Naive thymus-derived CD8-positive, alpha-beta T cell (primary cell): ENCODE measurements around the gene SLC4A4. TPM values are rescaled to one million over a fixed set of nuclear protein-coding genes. Genes with fewer than 3 reads are reported as not detected.

Source experiments
- ATAC-seq, 2 donors: fragments of 150-1000 bp; cut with Tn5 transposase in 1 of 2; sonication (Bioruptor Pico), chemical (Tn5 transposase) in 1 of 2; 1 replicate in 1 of 2; 2 replicates in 1 of 2; pipeline ENCODE4 v1.10.0; 2021; ENCODE audit warnings: mild to moderate bottlenecking in 2 of 2, moderate library complexity in 2 of 2
- POLR2A ChIA-PET: fragments of 350-600 bp; sonication (Branson Sonifier 250); formaldehyde crosslinking; loops from one replicate; lab custom pipeline; 2021; ENCODE audit warnings: antibody characterized with exemption; lab: Charles Lee
- DNase-seq, 10 donors: peaks; one replicate each; pipeline versions ENCODE4 v3.0.0 to v3.0.0-alpha.2; 2020 to 2022
- H3K27ac Mint-ChIP-seq, 10 donors: one replicate each; pipeline ENCODE4 v1.8.0; 2020 to 2022; ENCODE audit warnings: mild to moderate bottlenecking in 10 of 10, mixed read lengths in 10 of 10, moderate library complexity in 4 of 10, inconsistent platforms in 1 of 10
- H3K27me3 Mint-ChIP-seq, 5 donors: one replicate each; pipeline ENCODE4 v1.8.0; 2021 to 2022; ENCODE audit warnings: mixed read lengths in 5 of 5
- H3K36me3 Mint-ChIP-seq, 3 donors: one replicate each; pipeline ENCODE4 v1.8.0; 2020 to 2022; ENCODE audit warnings: mixed read lengths in 3 of 3, mild to moderate bottlenecking in 2 of 3, inconsistent platforms in 1 of 3
- H3K4me1 Mint-ChIP-seq, 4 donors: one replicate each; pipeline ENCODE4 v1.8.0; 2021 to 2022; ENCODE audit warnings: mixed read lengths in 4 of 4
- H3K4me3 Mint-ChIP-seq, 10 donors: one replicate each; pipeline ENCODE4 v1.8.0; 2020 to 2022; ENCODE audit warnings: mild to moderate bottlenecking in 10 of 10, mixed read lengths in 10 of 10, moderate library complexity in 6 of 10, inconsistent platforms in 1 of 10
- H3K9me3 Mint-ChIP-seq, 9 donors: one replicate each; pipeline ENCODE4 v1.8.0; 2020 to 2022; ENCODE audit warnings: mixed read lengths in 9 of 9, mild to moderate bottlenecking in 3 of 9, inconsistent platforms in 1 of 9, moderate library complexity in 1 of 9
- polyA plus RNA-seq, 3 donors: library from polyadenylated mRNA; unstranded; fragments of 300-500 nt; fragmentation: Illumina TruSeq; gene quantifications; one replicate each; pipeline ENCODE4 v1.2.3, GENCODE V29; 2021
- total RNA-seq, 8 experiments: library from RNA in 2 of 8; stranded (reverse) in 2 of 8; gene quantifications; one replicate each; pipeline ENCODE4 v1.2.3 and lab custom pipeline; 2021 to 2026

The SLC4A4 gene
- total and polyA plus RNA-seq, 5 experiments from 2014 or later, result 0.08 to 4.2 (median 0.13) TPM

GRCh38 chr4:71583971-71584370 lies 245.2 kb downstream of the SLC4A4 start:
- POLR2A ChIA-PET, result no interaction called here
- Mint-ChIP-seq H3K4me3 (no peak overlapping the region), H3K4me1 (no peaks in the 10 kb centered on the region), H3K27me3 (peaks cover 0 to under 1% (median 0%) of the 10 kb centered on the region in 5 donors), H3K36me3 (no peaks in the 10 kb centered on the region), H3K27ac (no peak overlapping the region), H3K9me3 (peaks cover 2 to 27% (median 10%) of the 10 kb centered on the region in 9 donors)
- ATAC-seq (no peak), DNase-seq (no peak)

DNA sequence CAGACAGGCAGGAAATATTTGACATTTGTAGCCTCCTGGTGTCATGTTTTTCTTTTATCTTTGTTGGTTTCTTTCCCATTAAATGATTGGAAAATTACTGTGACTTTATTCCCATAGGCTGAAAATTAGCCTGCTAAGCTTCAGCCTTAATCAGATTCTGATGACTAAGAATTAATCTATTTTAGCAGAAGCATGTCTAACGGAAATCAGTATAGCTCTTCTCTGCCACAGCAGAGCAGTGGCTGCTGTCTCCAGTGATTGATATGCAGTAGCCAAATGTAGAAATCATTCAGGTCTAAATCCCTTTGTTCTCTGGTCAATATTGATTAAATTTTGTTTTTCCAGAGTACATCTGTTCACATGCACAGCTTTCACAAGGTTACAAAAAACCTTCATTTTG lies 245.8 kb downstream of the SLC4A4 start:
- H3K4me3 Mint-ChIP-seq, result no peak overlapping the region
- no peaks in the 10 kb centered on the region for H3K4me1 Mint-ChIP-seq
- POLR2A ChIA-PET, result no interaction called here
- H3K9me3 Mint-ChIP-seq, result peaks cover 2 to 34% (median 10%) of the 10 kb centered on the region in 9 donors
- peaks cover 0 to 4% (median 0%) of the 10 kb centered on the region in 5 donors for H3K27me3 Mint-ChIP-seq
- DNase-seq (no peak), ATAC-seq (no peak)
- H3K36me3 Mint-ChIP-seq, result no peaks in the 10 kb centered on the region
- no peak overlapping the region for H3K27ac Mint-ChIP-seq

- POLR2A ChIA-PET, result no interaction called here
- H3K27me3 Mint-ChIP-seq, result peaks cover 0 to 7% (median 0%) of the 10 kb centered on the region in 5 donors
- H3K27ac Mint-ChIP-seq, result no peak overlapping the region
- ATAC-seq, result no peak
- no peaks in the 10 kb centered on the region for H3K4me1 Mint-ChIP-seq
- H3K9me3 Mint-ChIP-seq, result peaks cover 0 to 36% (median 13%) of the 10 kb centered on the region in 9 donors
- peaks cover 0 to 2% (median 0%) of the 10 kb centered on the region in 3 donors for H3K36me3 Mint-ChIP-seq
- H3K4me3 Mint-ChIP-seq, result no peak overlapping the region
- no peak for DNase-seq
Observed at GRCh38 chr4:71586087-71586763, 247.4 kb downstream of the SLC4A4 start.

- Mint-ChIP-seq H3K4me1 (no peaks in the 10 kb centered on the region), H3K36me3 (peaks cover 0 to 2% (median 0%) of the 10 kb centered on the region in 3 donors), H3K27me3 (peaks cover 0 to 12% (median 3%) of the 10 kb centered on the region in 5 donors), H3K27ac (no peak overlapping the region), H3K4me3 (no peak overlapping the region), H3K9me3 (peaks cover 0 to 32% (median 13%) of the 10 kb centered on the region in 9 donors)
- ATAC-seq (no peak), DNase-seq (no peak)
- POLR2A ChIA-PET, result no interaction called here
Observed at GRCh38 chr4:71587995-71588394, 249.2 kb downstream of the SLC4A4 start.

GRCh38 chr4:71592793-71593192 lies 254.0 kb downstream of the SLC4A4 start:
- peaks cover 0 to 23% (median 11%) of the 10 kb centered on the region in 9 donors for H3K9me3 Mint-ChIP-seq
- peaks cover 0 to 19% (median 5%) of the 10 kb centered on the region in 5 donors for H3K27me3 Mint-ChIP-seq
- no peak for ATAC-seq
- POLR2A ChIA-PET, result no interaction called here
- no peak for DNase-seq
- H3K4me3 Mint-ChIP-seq, result no peak overlapping the region
- peaks cover 0 to 2% (median 0%) of the 10 kb centered on the region in 3 donors for H3K36me3 Mint-ChIP-seq
- H3K27ac Mint-ChIP-seq, result no peak overlapping the region
- no peaks in the 10 kb centered on the region for H3K4me1 Mint-ChIP-seq

DNA sequence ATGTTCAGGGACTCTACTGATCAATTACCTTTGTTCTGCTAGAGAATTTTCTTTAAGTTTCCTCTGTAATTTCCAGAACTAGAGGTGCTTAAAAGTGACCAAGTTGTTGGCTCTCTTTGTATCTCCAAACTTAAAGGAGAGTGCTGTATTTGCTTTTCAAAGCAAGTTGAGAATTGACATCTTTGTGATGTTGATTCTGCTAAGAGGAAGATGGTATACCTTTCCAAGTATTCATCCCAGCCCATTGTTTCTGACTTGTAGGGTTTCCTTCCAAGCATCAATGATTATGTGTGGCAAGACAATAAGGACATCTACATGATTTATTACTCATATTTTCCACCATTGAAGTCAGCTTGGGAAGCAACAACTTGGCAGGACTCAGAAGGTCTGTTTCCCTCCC lies 254.5 kb downstream of the SLC4A4 start:
- H3K36me3 Mint-ChIP-seq, result peaks cover 0 to 2% (median 0%) of the 10 kb centered on the region in 3 donors
- H3K4me1 Mint-ChIP-seq, result no peaks in the 10 kb centered on the region
- H3K9me3 Mint-ChIP-seq, result peaks cover 0 to 22% (median 6%) of the 10 kb centered on the region in 9 donors
- no peak for ATAC-seq
- no peak overlapping the region for H3K27ac Mint-ChIP-seq
- no peak for DNase-seq
- H3K27me3 Mint-ChIP-seq, result peaks cover 2 to 24% (median 9%) of the 10 kb centered on the region in 5 donors
- POLR2A ChIA-PET, result no interaction called here
- H3K4me3 Mint-ChIP-seq, result no peak overlapping the region

- H3K9me3 Mint-ChIP-seq, result peaks cover 0 to 6% (median 0%) of the 10 kb centered on the region in 9 donors
- no peaks in the 10 kb centered on the region for H3K4me1 Mint-ChIP-seq
- no peak overlapping the region for H3K27ac Mint-ChIP-seq
- POLR2A ChIA-PET, result no interaction called here
- no peak for DNase-seq
- H3K36me3 Mint-ChIP-seq, result no peaks in the 10 kb centered on the region
- no peak for ATAC-seq
- H3K27me3 Mint-ChIP-seq, result peaks cover 2 to 20% (median 10%) of the 10 kb centered on the region in 5 donors
- H3K4me3 Mint-ChIP-seq, result no peak overlapping the region
Observed at GRCh38 chr4:71595576-71596108, 256.8 kb downstream of the SLC4A4 start.

GRCh38 chr4:71599578-71599977 lies 260.8 kb downstream of the SLC4A4 start:
- DNase-seq (no peak), ATAC-seq (no peak)
- POLR2A ChIA-PET, result no interaction called here
- Mint-ChIP-seq H3K27me3 (peaks cover 2 to 14% (median 9%) of the 10 kb centered on the region in 5 donors), H3K36me3 (no peaks in the 10 kb centered on the region), H3K27ac (no peak overlapping the region), H3K4me1 (no peaks in the 10 kb centered on the region), H3K9me3 (no peaks in the 10 kb centered on the region), H3K4me3 (no peak overlapping the region)

DNA sequence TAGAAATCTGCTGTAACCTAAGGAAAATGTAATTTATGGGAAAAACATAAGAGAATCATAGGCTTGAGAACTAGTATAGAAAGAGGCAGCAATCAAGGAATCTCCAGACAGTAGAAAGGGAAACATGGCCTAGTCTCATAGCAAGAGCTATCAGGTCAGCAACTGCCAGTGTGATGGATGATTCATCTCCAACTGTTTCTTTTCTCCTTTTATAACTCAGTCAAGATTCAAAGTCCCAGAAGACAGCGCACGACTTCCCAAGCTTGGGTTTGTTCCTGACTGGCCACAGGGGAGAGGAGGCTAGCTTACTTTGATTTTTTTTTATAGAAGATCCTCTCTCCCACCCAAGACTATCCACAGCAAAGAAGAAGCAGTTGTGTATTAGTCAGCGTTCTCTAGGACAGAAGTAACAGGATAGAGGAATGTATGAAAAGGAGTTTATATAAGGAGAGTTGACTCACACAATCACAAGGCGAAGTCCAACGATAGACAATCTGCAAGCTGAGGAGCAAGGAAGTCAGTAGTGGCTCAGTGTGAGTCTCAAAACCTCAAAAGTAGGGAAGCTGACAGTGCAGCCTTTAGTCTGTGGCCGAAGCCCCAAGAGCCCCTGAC lies 263.6 kb downstream of the SLC4A4 start:
- Mint-ChIP-seq H3K4me3 (no peak overlapping the region), H3K4me1 (no peaks in the 10 kb centered on the region), H3K27me3 (peaks cover 4 to 17% (median 9%) of the 10 kb centered on the region in 5 donors), H3K36me3 (no peaks in the 10 kb centered on the region), H3K27ac (no peak overlapping the region), H3K9me3 (peaks cover 0 to 5% (median 1%) of the 10 kb centered on the region in 9 donors)
- ATAC-seq (no peak), DNase-seq (no peak)
- POLR2A ChIA-PET, result no interaction called here

DNA sequence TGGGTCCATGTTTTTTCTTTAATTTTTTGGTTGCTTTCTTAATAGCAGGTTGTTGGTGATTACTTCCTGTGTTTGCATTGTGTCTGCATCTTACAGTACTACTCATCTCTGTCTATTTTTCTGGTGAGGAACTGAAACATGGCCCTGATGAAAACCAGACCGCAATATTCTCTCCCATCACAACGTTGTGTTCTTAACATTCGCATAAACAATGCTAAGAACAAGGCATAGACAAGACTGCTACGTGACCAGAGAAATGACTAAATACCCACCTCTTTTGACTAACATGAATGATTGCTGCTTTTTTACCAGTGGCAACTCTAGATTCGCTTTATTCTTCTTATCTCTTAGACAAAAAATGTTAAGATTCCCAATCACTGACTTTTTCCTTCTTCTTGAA lies 266.0 kb downstream of the SLC4A4 start:
- Mint-ChIP-seq H3K9me3 (peaks cover 0 to 11% (median 3%) of the 10 kb centered on the region in 9 donors), H3K36me3 (no peaks in the 10 kb centered on the region), H3K4me3 (no peak overlapping the region), H3K4me1 (no peaks in the 10 kb centered on the region), H3K27ac (no peak overlapping the region), H3K27me3 (peaks cover 3 to 18% (median 11%) of the 10 kb centered on the region in 5 donors)
- DNase-seq (no peak), ATAC-seq (no peak)
- POLR2A ChIA-PET, result interaction anchor here (0.6 kb wide), 1 partner anchor 100 kb away, joined by 4 read pairs; no protein-coding TSS in a partner anchor

GRCh38 chr4:71607109-71607508 lies 268.3 kb downstream of the SLC4A4 start:
- H3K27me3 Mint-ChIP-seq, result peaks cover 6 to 22% (median 13%) of the 10 kb centered on the region in 5 donors
- peaks cover 0 to 11% (median 3%) of the 10 kb centered on the region in 9 donors for H3K9me3 Mint-ChIP-seq
- H3K27ac Mint-ChIP-seq, result no peak overlapping the region
- POLR2A ChIA-PET, result no interaction called here
- no peak for DNase-seq
- no peaks in the 10 kb centered on the region for H3K36me3 Mint-ChIP-seq
- ATAC-seq, result no peak
- H3K4me1 Mint-ChIP-seq, result peaks cover 0 to 2% (median 0%) of the 10 kb centered on the region in 4 donors
- H3K4me3 Mint-ChIP-seq, result no peak overlapping the region

GRCh38 chr4:71607780-71608677 lies 269.2 kb downstream of the SLC4A4 start:
- no peak overlapping the region for H3K4me3 Mint-ChIP-seq
- H3K4me1 Mint-ChIP-seq, result peaks cover 0 to 2% (median 0%) of the 10 kb centered on the region in 4 donors
- POLR2A ChIA-PET, result no interaction called here
- H3K9me3 Mint-ChIP-seq, result peaks cover 0 to 11% (median 3%) of the 10 kb centered on the region in 9 donors
- H3K27ac Mint-ChIP-seq, result no peak overlapping the region
- H3K36me3 Mint-ChIP-seq, result no peaks in the 10 kb centered on the region
- no peak for DNase-seq
- ATAC-seq, result no peak
- peaks cover 7 to 22% (median 13%) of the 10 kb centered on the region in 5 donors for H3K27me3 Mint-ChIP-seq
